NT2/D1 (cell line): ENCODE data around the gene NHERF2.

Experiments
- SUZ12 ChIP-seq: IDR thresholded peaks from 2 replicates; pipeline ENCODE4 v1.6.1; 2011; ENCODE audit not compliant: insufficient read length, insufficient read depth; ENCODE audit errors: extremely low read depth
- YY1 ChIP-seq: IDR thresholded peaks from 2 replicates; pipeline ENCODE4 v1.6.1; 2011; ENCODE audit not compliant: insufficient read length, insufficient read depth
- ZNF274 ChIP-seq: IDR thresholded peaks from 2 replicates; pipeline ENCODE4 v1.6.1; 2011; ENCODE audit warnings: mild to moderate bottlenecking, low read depth, low read length

DNA sequence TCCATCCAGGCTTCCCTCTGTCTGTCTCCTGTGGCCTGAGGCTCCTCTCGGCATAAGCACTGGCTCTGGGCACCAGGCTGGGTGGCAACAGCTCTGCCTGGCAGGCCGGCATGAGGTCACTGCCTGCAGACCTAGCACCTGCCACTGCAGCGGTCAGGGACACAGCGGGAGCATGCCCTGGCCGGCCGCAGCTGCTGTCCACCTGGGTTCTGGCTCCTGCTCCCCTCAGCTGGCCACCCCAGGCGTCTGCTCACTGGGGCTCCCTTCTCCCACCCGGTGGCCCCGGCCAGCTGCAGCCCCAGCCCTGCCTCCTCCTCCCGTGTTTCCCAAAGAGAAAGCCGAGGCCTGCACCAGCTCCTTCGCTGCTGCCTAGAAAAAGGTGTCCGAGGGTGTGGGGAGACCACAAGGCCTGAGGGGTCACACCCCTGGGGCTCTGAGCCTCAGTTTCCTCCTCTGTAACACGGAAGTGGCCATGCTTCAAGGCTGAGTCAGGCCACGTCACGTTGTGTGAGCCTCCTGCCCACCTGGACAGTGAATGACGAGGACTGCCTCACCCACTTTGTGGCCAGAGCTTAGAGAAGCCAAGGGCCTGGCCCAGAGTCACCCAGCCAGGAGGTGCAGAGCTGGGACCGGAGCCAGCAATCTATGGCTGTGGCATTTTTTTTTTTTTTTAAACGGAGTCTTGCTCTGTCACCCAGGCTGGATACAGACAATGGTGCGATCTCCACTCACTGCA, 14.3 kb downstream of the NHERF2 start:
- no peak for TF ChIP-seq ZNF274
- no peak for TF ChIP-seq SUZ12
- TF ChIP-seq YY1: no peak
